Chondrocyte (in vitro differentiated cells): ENCODE data around the gene SIPA1. TPM values are rescaled to one million over a fixed set of nuclear protein-coding genes. Genes with fewer than 3 reads are reported as not detected.
"Not testable (repeated sequence)": the region's sequence is repeated elsewhere in the genome, so short reads cannot be mapped to it uniquely, and the experiment has no call there.

Source experiments
- DNase-seq: peaks from one replicate; pipeline ENCODE4 v3.0.0; 2021; ENCODE audit warnings: mixed read lengths, low spot score
- H3K27ac Mint-ChIP-seq: one replicate; pipeline ENCODE4 v1.8.0; 2021; ENCODE audit warnings: mild to moderate bottlenecking, moderate library complexity, mixed read lengths; ENCODE audit not compliant: unreplicated experiment
- H3K27me3 Mint-ChIP-seq: 2 replicates; pipeline ENCODE4 v1.8.0; 2021; ENCODE audit warnings: low read depth, mixed read lengths
- H3K36me3 Mint-ChIP-seq: 2 replicates; pipeline ENCODE4 v1.8.0; 2021; ENCODE audit warnings: low read depth, mixed read lengths
- H3K4me1 Mint-ChIP-seq: 2 replicates; pipeline ENCODE4 v1.8.0; 2021; ENCODE audit warnings: low read depth, mild to moderate bottlenecking, mixed read lengths
- H3K4me3 Mint-ChIP-seq: one replicate; pipeline ENCODE4 v1.8.0; 2021; ENCODE audit warnings: mild to moderate bottlenecking, moderate library complexity, mixed read lengths; ENCODE audit not compliant: unreplicated experiment
- H3K9me3 Mint-ChIP-seq: 2 replicates; pipeline ENCODE4 v1.8.0; 2021; ENCODE audit warnings: low read depth, mixed read lengths
- total RNA-seq: library from RNA; stranded (reverse); gene quantifications from 3 replicates; pipeline ENCODE4 v1.2.1, GENCODE V29; 2021
- TF ChIP-seq, protein P1 (sequence below): fragments of 200-600 bp; sonication (generic); IDR thresholded peaks from 2 replicates; pipeline ENCODE4 v1.5.0; 2021; ENCODE audit warnings: antibody characterized with exemption, mild to moderate bottlenecking, moderate library complexity

SIPA1 gene
- total RNA-seq, 1 donor from 2014 or later, result 22.7 TPM

- H3K27ac Mint-ChIP-seq, result no peak overlapping the region
- TF ChIP-seq, protein P1, sequence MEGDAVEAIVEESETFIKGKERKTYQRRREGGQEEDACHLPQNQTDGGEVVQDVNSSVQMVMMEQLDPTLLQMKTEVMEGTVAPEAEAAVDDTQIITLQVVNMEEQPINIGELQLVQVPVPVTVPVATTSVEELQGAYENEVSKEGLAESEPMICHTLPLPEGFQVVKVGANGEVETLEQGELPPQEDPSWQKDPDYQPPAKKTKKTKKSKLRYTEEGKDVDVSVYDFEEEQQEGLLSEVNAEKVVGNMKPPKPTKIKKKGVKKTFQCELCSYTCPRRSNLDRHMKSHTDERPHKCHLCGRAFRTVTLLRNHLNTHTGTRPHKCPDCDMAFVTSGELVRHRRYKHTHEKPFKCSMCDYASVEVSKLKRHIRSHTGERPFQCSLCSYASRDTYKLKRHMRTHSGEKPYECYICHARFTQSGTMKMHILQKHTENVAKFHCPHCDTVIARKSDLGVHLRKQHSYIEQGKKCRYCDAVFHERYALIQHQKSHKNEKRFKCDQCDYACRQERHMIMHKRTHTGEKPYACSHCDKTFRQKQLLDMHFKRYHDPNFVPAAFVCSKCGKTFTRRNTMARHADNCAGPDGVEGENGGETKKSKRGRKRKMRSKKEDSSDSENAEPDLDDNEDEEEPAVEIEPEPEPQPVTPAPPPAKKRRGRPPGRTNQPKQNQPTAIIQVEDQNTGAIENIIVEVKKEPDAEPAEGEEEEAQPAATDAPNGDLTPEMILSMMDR, result no peak
- H3K4me1 Mint-ChIP-seq, result peaks cover 20% of the 10 kb centered on the region
- H3K36me3 Mint-ChIP-seq, result peaks cover 18% of the 10 kb centered on the region
- no peaks in the 10 kb centered on the region for H3K27me3 Mint-ChIP-seq
- no peak for DNase-seq
- H3K9me3 Mint-ChIP-seq, result no peaks in the 10 kb centered on the region
- H3K4me3 Mint-ChIP-seq, result no peak overlapping the region
Measured at GRCh38 chr11:65634109-65634436, 3.8 kb upstream of the SIPA1 start.

GRCh38 chr11:65634440-65634839 is 3.5 kb upstream of the SIPA1 start:
- no peak for DNase-seq
- TF ChIP-seq, protein P1, result no peak
- Mint-ChIP-seq H3K36me3 (peaks cover 17% of the 10 kb centered on the region), H3K9me3 (no peaks in the 10 kb centered on the region), H3K4me3 (no peak overlapping the region), H3K27ac (no peak overlapping the region), H3K4me1 (peaks cover 20% of the 10 kb centered on the region), H3K27me3 (no peaks in the 10 kb centered on the region)

GRCh38 chr11:65634905-65635731 is 2.8 kb upstream of the SIPA1 start:
- Mint-ChIP-seq H3K9me3 (no peaks in the 10 kb centered on the region), H3K36me3 (peaks cover 17% of the 10 kb centered on the region), H3K27me3 (no peaks in the 10 kb centered on the region), H3K4me1 (peaks cover 20% of the 10 kb centered on the region), H3K27ac (peak overlapping the region; percentile 57), H3K4me3 (no peak overlapping the region)
- TF ChIP-seq, protein P1, result no peak
- DNase-seq, result no peak

- Mint-ChIP-seq H3K9me3 (no peaks in the 10 kb centered on the region), H3K27ac (peak overlapping the region; percentile 36), H3K4me1 (peaks cover 20% of the 10 kb centered on the region), H3K27me3 (no peaks in the 10 kb centered on the region), H3K36me3 (peaks cover 15% of the 10 kb centered on the region), H3K4me3 (no peak overlapping the region)
- no peak for DNase-seq
- TF ChIP-seq, protein P1, result no peak
Measured at GRCh38 chr11:65636108-65637031, 1.5 kb upstream of the SIPA1 start.

- no peaks in the 10 kb centered on the region for H3K9me3 Mint-ChIP-seq
- H3K27ac Mint-ChIP-seq, result peak overlapping the region; percentile 68
- no peak for DNase-seq
- no peak overlapping the region for H3K4me3 Mint-ChIP-seq
- no peaks in the 10 kb centered on the region for H3K27me3 Mint-ChIP-seq
- peaks cover 20% of the 10 kb centered on the region for H3K4me1 Mint-ChIP-seq
- TF ChIP-seq, protein P1, result no peak
- peaks cover 14% of the 10 kb centered on the region for H3K36me3 Mint-ChIP-seq
Measured at GRCh38 chr11:65637032-65637557, 806 bp upstream of the SIPA1 start.

- peak overlapping the region; percentile 78 for H3K4me3 Mint-ChIP-seq
- peaks cover 12% of the 10 kb centered on the region for H3K36me3 Mint-ChIP-seq
- H3K27me3 Mint-ChIP-seq, DNase-seq, H3K9me3 Mint-ChIP-seq, H3K27ac Mint-ChIP-seq: not testable (repeated sequence)
- H3K4me1 Mint-ChIP-seq, result peaks cover 30% of the 10 kb centered on the region
Measured at GRCh38 chr11:65639228-65639597, 1.3 kb downstream of the SIPA1 start.
